HCT116 (cell line): ENCODE data around the gene PRMT7.

Experiments
- CEBPB ChIP-seq: IDR thresholded peaks from 2 replicates; pipeline ENCODE4 v1.6.1; 2012; ENCODE audit warnings: low read depth
- CTCF ChIP-seq, 3 experiments: fragments of 200-600 bp in 1 of 3; sonication (generic) in 1 of 3; IDR thresholded peaks in 2 of 3; conservative IDR thresholded peaks in 1 of 3; 2 replicates each; pipeline ENCODE4 v1.5.1; 2012 to 2017; ENCODE audit warnings: low read depth in 2 of 3, low read length in 2 of 3, antibody characterized with exemption in 1 of 3, borderline replicate concordance in 1 of 3, control low read depth in 1 of 3, mild to moderate bottlenecking in 1 of 3, mixed read lengths in 1 of 3, mixed run types in 1 of 3, moderate library complexity in 1 of 3; ENCODE audit not compliant: insufficient read depth in 1 of 3
- SP1 ChIP-seq: IDR thresholded peaks from 2 replicates; pipeline ENCODE4 v1.6.1; 2012; ENCODE audit warnings: low read depth

GRCh38 chr16:68387301-68387700, 76.5 kb downstream of the PRMT7 start:
- TF ChIP-seq SP1 (no peak), CEBPB (no peak), CTCF (IDR thresholded peaks at IDR 0.05 in 2 of 3, conservative IDR thresholded peaks at IDR 0.05 in 1 of 3; ENCODE audit: borderline replicate concordance in 1 of 3, insufficient read depth in 1 of 3, low read depth in 2 of 3, low read length in 2 of 3) (no peak)
